DMS53 treated with DMSO at 0.1 percent for 48 hours (cell line): Measurements from ENCODE around the gene CDC14A.
"Not testable (repeated sequence)": the region's sequence is repeated elsewhere in the genome, so short reads cannot be mapped to it uniquely, and the experiment has no call there.

ENCODE experiments used
- DNase-seq: peaks from one replicate; lab custom pipeline; 2025; ENCODE audit not compliant: unreplicated experiment; lab: John Stamatoyannopoulos, UW

The CDC14A gene, protein sequence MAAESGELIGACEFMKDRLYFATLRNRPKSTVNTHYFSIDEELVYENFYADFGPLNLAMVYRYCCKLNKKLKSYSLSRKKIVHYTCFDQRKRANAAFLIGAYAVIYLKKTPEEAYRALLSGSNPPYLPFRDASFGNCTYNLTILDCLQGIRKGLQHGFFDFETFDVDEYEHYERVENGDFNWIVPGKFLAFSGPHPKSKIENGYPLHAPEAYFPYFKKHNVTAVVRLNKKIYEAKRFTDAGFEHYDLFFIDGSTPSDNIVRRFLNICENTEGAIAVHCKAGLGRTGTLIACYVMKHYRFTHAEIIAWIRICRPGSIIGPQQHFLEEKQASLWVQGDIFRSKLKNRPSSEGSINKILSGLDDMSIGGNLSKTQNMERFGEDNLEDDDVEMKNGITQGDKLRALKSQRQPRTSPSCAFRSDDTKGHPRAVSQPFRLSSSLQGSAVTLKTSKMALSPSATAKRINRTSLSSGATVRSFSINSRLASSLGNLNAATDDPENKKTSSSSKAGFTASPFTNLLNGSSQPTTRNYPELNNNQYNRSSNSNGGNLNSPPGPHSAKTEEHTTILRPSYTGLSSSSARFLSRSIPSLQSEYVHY

GRCh38 chr1:100352267-100353070, at the start of gene CDC14A:
Gene CDC14A, plus strand, starts transcription at chr1:100352506. Its CDS starts 449 bp downstream, at chr1:100352955.
- peak; percentile 97 for DNase-seq

- DNase-seq, result no peak
Measured at GRCh38 chr1:100302739-100303138, 49.6 kb upstream of the CDC14A start.

DNA sequence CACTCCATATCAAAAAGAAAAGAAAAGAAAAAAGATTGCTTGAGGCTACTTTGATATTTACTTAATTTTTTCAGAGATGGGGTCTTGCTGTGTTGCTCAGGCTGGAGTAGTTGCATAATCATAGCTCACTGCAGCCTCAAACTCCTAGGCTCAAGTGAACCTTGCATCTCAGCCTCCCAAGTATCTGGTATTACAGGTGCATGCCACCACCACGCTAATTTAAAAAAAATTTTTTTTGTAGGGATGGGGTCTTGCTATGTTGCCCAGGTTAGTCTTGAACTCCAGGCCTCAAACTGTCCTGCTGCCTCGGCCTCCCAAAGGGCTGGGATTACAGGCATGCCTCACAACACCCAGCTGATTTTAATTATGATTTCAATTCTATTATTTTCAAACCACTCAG, 48.1 kb upstream of the CDC14A start:
- DNase-seq, result no peak

DNA sequence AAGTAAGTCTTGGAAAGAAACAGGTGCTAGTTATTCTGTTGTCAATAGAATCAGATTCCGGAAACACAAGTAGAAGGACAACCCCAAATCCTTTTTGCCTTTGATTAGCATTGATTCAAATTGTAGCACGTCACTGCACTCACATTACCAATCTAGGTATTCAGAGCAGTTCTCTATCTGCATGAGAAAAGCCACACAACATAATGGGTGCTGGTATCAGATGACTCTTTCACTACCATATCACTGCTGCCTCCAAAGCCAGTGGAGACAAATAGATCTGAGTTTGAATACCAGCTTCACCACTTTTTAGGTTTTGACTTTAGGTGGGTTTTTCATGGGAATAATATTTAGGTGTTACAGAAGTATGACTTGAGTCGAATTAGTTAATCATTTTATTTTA, 47.4 kb upstream of the CDC14A start:
- no peak for DNase-seq

DNA sequence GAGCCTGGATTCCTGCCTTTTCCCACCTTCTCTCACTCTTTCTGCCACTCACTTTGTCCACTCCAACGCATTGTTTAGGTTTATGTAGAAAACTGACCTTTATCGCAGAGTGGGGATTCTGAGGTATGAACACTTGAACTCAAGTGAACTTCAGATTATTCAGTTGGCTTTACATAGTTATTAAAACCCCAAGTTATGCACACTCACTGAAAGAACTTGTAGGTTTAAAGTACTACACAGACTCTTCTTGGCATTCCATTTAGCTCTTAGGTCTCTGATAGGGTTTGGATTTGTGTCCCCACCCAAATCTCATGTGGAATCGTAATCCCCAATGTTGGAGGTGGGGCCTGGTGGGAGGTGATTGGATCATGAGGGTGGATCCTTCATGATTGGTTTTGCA, 46.4 kb upstream of the CDC14A start:
- DNase-seq, result no peak

GRCh38 chr1:100306735-100307313, 45.5 kb upstream of the CDC14A start:
- no peak for DNase-seq

DNA sequence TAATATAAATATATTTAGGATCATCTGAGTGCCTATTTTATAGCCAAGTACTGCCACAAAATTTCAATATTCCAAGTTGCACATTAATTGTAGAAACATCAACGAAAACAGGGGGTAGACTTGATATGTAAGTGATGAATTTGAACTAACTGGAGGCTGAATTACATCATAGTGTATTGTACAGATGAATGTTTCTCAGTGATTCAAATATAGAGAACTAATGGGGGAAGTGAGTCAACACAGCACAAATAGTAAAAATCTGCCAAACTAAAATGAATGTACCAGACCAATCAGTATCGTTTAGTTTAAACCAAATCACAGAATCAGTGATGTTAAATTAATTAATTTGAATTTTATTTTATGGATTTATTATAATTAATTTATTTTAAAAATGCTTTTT, 43.5 kb upstream of the CDC14A start:
- DNase-seq, result no peak

DNA sequence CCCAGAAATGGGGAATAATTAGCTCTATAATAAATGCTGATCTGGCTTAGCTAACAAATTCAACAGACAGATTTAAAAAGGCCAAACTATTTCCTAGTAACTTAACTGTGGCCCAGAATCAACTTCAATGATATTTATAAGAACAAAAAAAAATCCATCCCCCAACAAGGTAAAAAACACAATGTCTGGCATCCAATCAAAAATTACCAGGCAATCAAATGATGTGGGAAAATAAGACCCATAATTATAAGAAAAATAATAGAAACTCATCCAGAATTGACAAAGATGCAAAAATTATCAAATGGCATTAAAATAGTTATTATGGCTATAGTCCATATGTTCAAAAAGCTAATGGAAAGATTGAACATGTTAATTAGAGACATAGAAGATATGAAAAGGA, 42.4 kb upstream of the CDC14A start:
- DNase-seq, result no peak

DNA sequence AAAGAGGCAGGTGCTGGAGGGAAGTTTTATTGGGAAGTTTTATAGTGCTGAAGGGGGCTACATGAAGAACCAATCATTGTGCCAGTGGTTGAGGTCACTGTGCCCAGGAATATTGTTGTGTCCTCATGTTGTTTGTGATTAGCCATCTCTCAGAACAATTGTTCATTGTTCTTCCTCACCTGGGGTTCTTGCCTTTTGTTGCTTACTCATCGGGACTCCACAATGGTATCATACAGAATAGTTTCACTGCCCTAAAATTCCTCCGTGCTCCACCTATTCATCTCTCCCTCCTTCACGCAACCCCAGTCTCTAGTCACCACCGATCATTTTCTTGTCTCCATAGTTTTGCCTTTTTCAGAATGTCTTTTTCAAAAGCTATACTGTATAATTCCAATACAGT, 38.9 kb upstream of the CDC14A start:
- DNase-seq, result no peak

- no peak for DNase-seq
Measured at GRCh38 chr1:100316622-100317021, 35.7 kb upstream of the CDC14A start.

- no peak for DNase-seq
Measured at GRCh38 chr1:100320311-100321099, 31.8 kb upstream of the CDC14A start.

- no peak for DNase-seq
Measured at GRCh38 chr1:100321100-100321493, 31.2 kb upstream of the CDC14A start.

DNA sequence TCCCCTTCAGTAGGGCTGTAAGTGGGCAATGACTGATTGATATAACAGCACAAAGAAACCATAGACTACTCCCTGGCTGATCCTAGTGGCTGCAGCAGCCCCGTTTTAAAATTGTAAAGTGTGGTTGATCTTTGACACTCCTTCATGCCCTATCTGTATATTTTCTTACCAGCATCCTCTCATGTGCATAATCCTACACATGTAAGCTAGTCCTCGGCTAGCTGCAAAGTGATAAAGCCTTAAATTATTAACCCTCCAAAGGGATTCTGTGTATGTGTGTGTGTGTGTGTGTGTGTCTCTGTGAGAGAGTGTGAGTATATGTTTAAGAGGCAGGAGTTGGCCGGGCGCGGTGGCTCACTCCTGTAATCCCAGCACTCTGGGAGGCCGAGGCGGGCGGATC, 30.8 kb upstream of the CDC14A start:
- DNase-seq, result no peak

GRCh38 chr1:100322436-100323211, 29.7 kb upstream of the CDC14A start:
- peak; percentile 59 for DNase-seq

GRCh38 chr1:100323419-100324106, 28.7 kb upstream of the CDC14A start:
- no peak for DNase-seq

DNA sequence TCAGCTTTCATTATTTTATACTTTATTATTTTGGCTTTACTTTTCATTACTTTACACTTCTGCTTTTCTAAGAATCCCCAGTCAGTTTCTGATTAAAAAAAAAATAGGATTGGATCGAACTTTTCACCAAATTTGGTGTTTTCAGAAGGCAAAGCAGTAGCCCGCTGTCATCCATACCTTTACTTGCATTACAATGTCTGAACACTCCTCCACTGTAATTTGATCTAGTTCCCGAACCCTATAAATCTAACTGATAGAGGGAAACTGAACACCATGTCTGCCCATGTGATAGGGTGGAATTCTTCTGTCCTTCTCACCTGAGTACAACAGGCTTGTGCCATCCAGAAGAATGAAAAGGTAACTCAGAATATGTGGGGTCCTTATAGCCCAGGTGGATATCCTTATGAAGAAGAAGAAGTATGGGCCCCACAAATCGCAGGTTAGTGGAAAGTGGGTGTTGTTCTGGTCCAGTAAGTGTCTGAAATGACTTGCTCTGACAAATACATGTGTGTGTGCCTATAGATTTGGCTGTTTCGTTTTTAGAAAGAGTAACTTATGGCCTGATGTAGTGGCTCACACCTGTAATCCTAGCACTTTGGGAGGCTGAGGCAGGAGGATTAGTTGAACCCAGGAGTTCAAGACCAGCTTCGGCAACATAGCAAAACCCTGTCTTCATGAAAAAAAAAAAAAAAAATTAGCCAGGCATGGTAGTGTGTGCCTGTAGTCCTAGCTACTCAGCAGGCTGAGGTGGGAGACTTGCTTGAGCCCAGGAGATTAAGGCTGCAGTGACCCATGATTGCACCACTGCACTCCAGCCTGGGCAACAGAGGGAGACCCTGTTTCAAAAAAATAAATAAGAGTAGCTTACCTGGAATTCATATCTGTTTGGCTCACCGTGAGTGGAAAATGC, 26.6 kb upstream of the CDC14A start:
- no peak for DNase-seq

GRCh38 chr1:100326325-100326670, 26.0 kb upstream of the CDC14A start:
- not testable (repeated sequence) for DNase-seq

DNA sequence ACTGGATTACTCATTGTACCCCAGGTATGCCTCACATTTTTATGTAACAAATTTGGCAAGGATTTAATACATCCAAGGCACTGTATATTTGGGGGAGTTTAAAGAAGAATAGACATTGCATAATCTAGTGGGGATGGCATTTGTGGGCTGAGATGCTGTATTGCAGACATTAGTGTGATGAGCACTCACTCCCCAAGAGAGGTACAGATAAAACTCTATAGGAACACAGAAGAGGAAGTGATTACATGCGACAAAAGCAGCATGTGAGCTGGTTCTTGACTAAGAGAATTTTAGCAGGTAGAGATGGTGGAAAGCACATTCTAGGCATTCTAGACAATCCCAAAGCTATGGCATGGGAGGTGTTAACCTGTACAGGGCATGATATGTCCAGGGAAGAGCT, 24.2 kb upstream of the CDC14A start:
- DNase-seq, result no peak
